Measurements from ENCODE around the gene CLPTM1L.

Gene CLPTM1L

DNA sequence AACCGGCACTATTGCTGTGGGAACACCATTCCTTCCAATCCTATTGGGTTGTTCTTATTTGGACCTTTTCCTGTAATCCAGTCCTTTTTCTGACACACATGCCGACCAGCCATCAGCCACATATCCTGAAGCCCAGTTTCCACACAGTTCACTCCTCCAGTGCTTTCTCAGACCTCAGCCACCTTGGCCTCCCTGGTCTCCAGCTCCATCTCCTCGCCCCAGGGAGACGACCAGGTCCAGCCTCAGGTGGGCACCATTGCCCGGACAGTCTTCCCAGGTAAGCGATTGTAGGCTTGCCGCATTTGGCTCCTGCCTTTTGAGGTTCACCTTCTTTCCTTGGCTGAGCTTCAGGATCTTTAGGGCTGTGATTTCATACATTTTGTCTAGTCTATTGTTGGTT is 34.8 kb downstream of the CLPTM1L start:
- DNase-seq (ENCODE audit: low read depth) = no peak
- no peak overlapping the region for H3K4me3 ChIP-seq (ENCODE audit: low read length)
- TF ChIP-seq, protein P1, sequence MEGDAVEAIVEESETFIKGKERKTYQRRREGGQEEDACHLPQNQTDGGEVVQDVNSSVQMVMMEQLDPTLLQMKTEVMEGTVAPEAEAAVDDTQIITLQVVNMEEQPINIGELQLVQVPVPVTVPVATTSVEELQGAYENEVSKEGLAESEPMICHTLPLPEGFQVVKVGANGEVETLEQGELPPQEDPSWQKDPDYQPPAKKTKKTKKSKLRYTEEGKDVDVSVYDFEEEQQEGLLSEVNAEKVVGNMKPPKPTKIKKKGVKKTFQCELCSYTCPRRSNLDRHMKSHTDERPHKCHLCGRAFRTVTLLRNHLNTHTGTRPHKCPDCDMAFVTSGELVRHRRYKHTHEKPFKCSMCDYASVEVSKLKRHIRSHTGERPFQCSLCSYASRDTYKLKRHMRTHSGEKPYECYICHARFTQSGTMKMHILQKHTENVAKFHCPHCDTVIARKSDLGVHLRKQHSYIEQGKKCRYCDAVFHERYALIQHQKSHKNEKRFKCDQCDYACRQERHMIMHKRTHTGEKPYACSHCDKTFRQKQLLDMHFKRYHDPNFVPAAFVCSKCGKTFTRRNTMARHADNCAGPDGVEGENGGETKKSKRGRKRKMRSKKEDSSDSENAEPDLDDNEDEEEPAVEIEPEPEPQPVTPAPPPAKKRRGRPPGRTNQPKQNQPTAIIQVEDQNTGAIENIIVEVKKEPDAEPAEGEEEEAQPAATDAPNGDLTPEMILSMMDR (IDR thresholded peaks at IDR 0.05; ENCODE audit: insufficient read depth, low read depth, low read length, missing control alignments) = no peak

- no peak for DNase-seq (ENCODE audit: low read depth)
- no peak overlapping the region for H3K4me3 ChIP-seq (ENCODE audit: low read length)
- TF ChIP-seq, protein P1 (IDR thresholded peaks at IDR 0.05; ENCODE audit: insufficient read depth, low read depth, low read length, missing control alignments) = no peak
These were observed 40.9 kb downstream of the CLPTM1L start for GRCh38 chr5:1304033-1304432.

- DNase-seq (ENCODE audit: low read depth) = no peak
- no peak overlapping the region for H3K4me3 ChIP-seq (ENCODE audit: low read length)
- TF ChIP-seq, protein P1 (IDR thresholded peaks at IDR 0.05; ENCODE audit: insufficient read depth, low read depth, low read length, missing control alignments) = no peak
These were observed 42.6 kb downstream of the CLPTM1L start for GRCh38 chr5:1302258-1302657.

DNA sequence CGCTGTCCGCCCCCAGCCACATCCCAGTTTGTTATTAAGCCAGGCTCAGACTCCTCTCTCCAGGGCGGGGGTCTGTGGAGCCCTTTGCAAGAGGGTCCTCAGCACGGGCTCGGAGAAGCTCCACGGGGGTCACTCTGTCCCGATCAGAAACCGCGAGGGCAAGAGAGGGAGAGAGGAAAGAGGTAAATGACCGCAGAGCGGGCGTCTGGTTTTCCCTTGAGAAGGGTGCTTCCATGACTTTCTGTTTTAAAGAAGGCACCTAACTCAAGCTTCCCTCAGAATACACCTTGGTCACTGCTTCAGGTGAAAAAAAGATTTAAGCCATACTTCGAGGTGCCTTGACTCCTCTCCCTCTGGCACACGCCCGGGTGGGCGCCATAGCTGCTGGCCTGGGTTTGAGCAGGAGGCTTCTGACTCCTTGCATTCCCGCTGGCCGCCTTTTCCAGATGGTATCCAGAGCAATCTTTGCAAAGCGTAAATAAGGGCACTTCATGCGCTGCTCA is 44.3 kb downstream of the CLPTM1L start:
- no peak overlapping the region for H3K4me3 ChIP-seq (ENCODE audit: low read length)
- no peak for DNase-seq (ENCODE audit: low read depth)
- TF ChIP-seq, protein P1 (IDR thresholded peaks at IDR 0.05; ENCODE audit: insufficient read depth, low read depth, low read length, missing control alignments) = no peak

DNA sequence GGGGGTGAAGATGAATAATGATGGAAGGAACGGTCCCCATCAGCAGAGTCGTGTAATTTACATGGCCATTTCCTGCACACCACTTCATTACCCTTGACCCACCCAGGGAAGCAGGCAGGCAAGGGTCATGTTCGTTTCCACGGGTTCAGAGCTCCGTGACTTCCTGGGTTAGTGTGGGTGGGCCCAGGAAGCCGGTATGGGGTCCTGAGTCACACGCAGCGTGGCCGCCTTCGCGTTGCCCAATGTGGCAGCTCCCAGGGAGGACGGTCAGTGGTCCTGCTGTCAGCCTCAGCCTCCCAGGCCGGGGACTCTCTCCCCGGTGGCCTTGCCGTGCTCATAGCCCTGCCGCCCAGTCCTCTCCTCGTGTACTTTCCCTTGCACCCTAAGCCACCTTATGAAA is 44.9 kb downstream of the CLPTM1L start:
- no peak overlapping the region for H3K4me3 ChIP-seq (ENCODE audit: low read length)
- no peak for DNase-seq (ENCODE audit: low read depth)
- TF ChIP-seq, protein P1 (IDR thresholded peaks at IDR 0.05; ENCODE audit: insufficient read depth, low read depth, low read length, missing control alignments) = no peak

- TF ChIP-seq, protein P1 (IDR thresholded peaks at IDR 0.05; ENCODE audit: insufficient read depth, low read depth, low read length, missing control alignments) = no peak
- DNase-seq (ENCODE audit: low read depth) = no peak
- H3K4me3 ChIP-seq (ENCODE audit: low read length) = no peak overlapping the region
These were observed 45.4 kb downstream of the CLPTM1L start for GRCh38 chr5:1299511-1299850.

- H3K4me3 ChIP-seq (ENCODE audit: low read length) = no peak overlapping the region
- DNase-seq (ENCODE audit: low read depth) = no peak
- TF ChIP-seq, protein P1 (IDR thresholded peaks at IDR 0.05; ENCODE audit: insufficient read depth, low read depth, low read length, missing control alignments) = no peak
These were observed 46.0 kb downstream of the CLPTM1L start for GRCh38 chr5:1298723-1299510.
